Stimulated activated naive CD8-positive, alpha-beta T cell treated with anti-CD3 and anti-CD28 coated beads, Interleukin-15, Interleukin-2, amounts not matched to agents 100 U/mL and 50 U/mL, for 24 hours (primary cell): Measurements from ENCODE around the gene GRID1.

ENCODE experiments used
- ATAC-seq: fragments of 150-1000 bp; cut with Tn5 transposase; one replicate; pipeline ENCODE4 v1.10.0; 2021
- DNase-seq: peaks from one replicate; pipeline ENCODE4 v3.0.0; 2021

The GRID1 gene

DNA sequence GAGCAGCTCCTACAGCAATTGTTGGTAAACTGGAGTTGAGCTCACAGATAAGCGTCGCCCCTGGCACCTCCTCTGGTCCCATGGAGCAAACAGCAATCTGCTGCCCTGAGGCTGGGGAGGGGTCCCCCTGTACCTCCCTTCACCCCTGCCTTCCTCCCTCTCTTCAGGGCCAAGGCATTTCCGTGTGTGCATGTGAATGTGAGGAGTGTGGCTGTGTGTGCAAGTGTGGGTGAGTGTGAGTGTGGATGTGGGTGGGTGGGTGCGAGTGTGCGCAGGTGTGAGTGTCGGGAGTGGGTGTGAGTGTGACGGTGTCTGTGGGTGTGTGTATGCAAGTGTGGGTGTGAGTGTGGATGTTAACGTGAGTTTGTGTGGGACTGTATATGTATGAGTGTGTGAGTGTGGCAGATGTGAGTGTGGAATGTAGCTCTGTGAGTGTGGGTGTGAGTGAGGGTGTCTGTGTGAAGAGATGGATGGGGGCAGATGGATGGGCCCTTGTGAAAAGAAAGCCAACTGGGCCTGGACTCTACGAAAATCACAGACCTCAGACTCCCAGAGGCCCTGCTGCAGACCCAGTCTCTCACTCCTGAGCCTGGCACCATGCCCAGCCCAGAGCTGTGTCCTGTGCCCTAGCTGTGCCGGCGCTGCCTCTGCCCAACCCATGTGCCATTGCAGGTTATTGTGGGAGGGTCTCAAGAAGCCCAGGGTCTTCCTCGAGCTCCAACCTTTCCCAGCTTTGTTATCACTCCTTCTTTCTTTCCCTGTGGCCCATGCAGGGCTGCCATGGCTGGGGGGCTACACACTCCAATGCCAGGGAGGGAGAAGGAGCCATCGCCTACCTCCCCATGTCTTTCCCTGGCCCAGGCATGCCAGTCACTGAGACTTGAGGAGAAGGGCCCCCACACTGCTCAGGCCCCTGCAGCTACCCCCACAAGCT is 73.9 kb downstream of the GRID1 start:
- no peak for DNase-seq
- no peak for ATAC-seq

DNA sequence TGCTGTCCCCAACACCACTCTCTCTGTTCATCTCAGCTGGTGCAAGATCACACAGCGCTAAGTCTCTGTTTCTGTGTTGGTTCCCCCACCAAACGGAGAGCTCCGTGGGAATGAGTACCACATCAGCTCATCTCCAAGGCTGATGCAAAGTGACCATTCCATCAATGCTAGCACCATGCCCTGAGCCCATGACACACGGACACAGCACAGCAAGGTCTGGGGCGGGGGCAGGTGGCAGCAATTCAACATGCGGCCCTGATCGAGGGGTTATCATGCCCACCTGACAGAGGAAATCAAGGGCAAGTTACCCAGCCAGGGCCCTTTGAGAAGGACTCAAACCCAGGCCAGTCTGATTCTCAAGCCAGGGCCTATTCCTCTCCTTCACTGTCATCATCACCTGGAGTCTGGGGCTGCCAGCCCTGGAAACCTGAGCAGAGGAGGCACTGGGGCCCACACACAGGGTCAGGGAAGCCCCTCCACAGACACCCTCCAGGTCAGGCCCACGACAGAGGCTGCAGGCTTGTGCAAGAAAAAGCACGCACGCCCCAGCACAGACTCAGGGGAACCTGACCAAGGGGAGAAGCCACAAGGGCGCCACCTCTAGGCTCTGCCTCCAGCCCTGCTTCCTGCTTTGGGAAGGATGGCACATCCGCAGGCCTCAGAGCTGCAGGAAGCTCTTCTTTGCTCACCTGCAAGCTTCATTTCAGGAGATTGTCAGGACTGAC is 74.8 kb downstream of the GRID1 start:
- ATAC-seq = no peak
- no peak for DNase-seq

- no peak for DNase-seq
- ATAC-seq = peak; percentile 37
These were observed 75.5 kb downstream of the GRID1 start for GRCh38 chr10:86290933-86291615.

DNA sequence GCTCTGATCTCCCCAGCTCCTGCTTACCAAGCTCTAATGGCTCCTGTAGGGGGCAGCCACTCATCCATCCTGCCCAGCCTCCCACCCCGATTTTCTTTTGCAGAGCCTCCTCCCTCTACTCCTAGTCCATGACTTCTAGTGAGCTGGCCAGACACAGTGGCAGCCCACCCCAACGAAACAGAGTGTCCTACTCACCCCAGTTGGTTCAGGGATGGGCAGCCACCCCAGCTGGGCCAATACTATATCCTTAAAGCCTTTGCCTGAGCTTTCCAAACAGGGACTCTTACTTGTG is 77.1 kb downstream of the GRID1 start:
- DNase-seq (no peak), ATAC-seq (no peak)

- DNase-seq = no peak
- ATAC-seq = no peak
These were observed 77.7 kb downstream of the GRID1 start for GRCh38 chr10:86288695-86289576.

- DNase-seq = no peak
- ATAC-seq = no peak
These were observed 78.5 kb downstream of the GRID1 start for GRCh38 chr10:86287966-86288579.

GRCh38 chr10:86287110-86287793 is 79.3 kb downstream of the GRID1 start:
- no peak for ATAC-seq
- DNase-seq = no peak

DNA sequence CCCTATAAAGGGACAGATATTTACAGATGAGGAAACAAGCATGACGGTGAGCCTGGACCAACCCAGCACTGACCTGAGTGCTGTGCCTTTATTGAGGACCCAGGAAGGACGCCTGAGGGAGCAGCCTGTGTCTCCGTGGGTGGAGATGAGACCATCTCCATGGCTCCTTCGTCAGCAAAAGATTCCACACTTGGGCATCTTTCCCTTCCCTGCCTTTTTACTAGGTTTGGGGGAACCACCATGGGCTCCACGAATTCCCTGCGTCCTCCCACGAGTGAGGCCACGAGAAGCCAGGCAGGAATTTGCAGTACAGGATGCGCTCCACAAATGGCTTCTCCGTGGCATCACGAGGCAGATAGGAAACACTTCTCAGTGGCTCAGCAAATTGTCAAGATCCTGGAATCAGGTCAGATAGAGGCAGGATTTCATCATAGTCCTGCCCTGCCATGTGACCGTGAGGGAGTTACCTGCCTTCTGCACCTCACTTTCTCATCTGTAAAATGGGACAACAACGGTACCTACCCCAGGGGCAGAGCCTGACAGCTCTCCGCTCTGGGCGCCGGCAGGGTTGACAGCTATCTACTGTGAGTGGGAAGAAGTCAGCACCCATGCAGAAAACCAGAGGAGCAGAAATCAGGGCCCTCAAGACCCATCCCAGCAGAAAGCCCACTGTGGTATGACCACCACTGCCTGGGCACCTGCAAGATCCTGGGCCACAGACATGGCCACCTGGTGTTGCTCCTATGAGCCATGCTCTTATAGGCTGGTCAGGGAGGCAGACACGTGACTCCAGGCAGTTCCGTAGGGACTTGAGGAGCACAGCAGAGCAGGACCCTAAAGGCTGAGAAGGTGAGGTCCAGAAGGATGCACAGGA is 80.1 kb downstream of the GRID1 start:
- ATAC-seq (no peak), DNase-seq (no peak)

GRCh38 chr10:86285136-86285790 is 81.3 kb downstream of the GRID1 start:
- no peak for DNase-seq
- no peak for ATAC-seq

GRCh38 chr10:86284355-86285105 is 82.1 kb downstream of the GRID1 start:
- ATAC-seq (no peak), DNase-seq (no peak)

- no peak for ATAC-seq
- DNase-seq = no peak
These were observed 82.9 kb downstream of the GRID1 start for GRCh38 chr10:86283466-86284287.

- no peak for ATAC-seq
- DNase-seq = no peak
These were observed 83.7 kb downstream of the GRID1 start for GRCh38 chr10:86282664-86283465.

DNA sequence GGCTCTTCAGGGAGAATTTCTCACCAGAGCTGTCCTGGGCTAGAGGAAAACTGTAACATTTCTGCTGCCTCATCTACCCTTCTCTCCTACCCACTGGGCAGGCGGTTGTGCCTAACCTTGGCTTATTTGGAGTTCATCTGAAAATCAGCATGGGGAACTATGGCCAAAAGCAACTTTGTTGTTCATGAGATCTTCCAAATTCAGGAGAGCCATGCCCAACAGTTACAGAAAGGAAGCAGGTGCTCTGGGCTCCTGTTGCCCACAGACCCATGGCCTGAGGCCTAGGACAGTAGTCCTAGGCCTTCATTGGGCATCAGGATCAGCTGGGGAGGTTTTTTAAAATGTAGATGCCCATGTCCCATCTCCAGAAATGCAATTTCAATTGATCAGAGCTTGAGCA is 85.2 kb downstream of the GRID1 start:
- no peak for DNase-seq
- no peak for ATAC-seq

- no peak for ATAC-seq
- no peak for DNase-seq
These were observed 97.3 kb downstream of the GRID1 start for GRCh38 chr10:86269332-86269731.

DNA sequence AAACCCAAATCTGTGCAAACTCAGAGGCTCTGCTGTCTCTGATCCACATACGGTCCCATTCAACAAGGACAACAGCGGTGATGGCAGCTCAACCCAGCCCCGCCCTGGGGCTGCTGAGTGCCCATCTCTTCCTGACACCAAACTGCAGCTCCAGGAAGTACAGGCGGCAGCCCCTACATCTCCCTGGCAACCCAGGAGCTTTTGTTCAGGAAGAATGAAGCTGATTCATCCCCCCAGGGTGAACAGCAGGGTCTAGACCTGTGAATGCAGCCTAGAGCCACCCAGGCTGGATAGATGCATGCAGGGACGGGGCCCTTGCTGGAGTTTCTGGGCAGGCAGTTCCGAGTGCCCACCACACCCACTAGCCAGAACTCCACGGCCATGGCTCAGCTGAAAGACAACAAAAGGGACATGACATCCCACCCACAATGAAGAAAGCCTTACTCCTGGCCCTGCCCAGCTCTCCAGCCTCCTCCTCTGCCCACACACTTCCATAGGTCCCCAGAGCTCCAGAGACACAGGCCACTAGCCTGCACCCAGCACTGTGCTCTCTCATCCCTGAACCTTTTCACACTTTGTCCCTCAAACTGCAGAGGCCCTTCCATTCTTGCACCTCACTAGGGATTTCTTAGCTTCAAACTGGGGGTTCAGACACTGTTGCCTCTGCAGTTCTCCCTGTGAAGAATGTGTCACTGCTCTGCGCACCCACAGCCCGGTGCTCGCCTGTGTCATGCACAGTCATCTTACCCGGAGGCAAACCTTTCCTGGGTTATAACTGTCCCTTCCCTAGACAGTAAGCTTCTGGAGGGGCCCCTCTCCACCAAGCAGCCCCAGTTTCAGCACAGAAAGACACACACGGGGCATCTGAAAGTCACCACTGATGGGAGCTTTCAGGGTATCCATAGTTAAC is 99.1 kb downstream of the GRID1 start:
- no peak for DNase-seq
- no peak for ATAC-seq
